GM19438 (cell line): ENCODE measurements around the gene NFATC1.
"Not testable (repeated sequence)": the region's sequence is repeated elsewhere in the genome, so short reads cannot be mapped to it uniquely, and the experiment has no call there.

Source experiments
- ATAC-seq: cut with Tn5 transposase; IDR thresholded peaks from one replicate; pipeline ENCODE4 v1.9.1; 2021; ENCODE audit warnings: low read depth; ENCODE audit not compliant: unreplicated experiment

Gene NFATC1

GRCh38 chr18:79468119-79468789 is 72.5 kb downstream of the NFATC1 start:
- no peak for ATAC-seq

- no peak for ATAC-seq
These were observed 73.6 kb downstream of the NFATC1 start for GRCh38 chr18:79469309-79469708.

- ATAC-seq: no peak
These were observed 74.2 kb downstream of the NFATC1 start for GRCh38 chr18:79469751-79470505.

- no peak for ATAC-seq
These were observed 74.8 kb downstream of the NFATC1 start for GRCh38 chr18:79470547-79470946.

GRCh38 chr18:79471046-79471445 is 75.3 kb downstream of the NFATC1 start:
- ATAC-seq: no peak

- no peak for ATAC-seq
These were observed 75.9 kb downstream of the NFATC1 start for GRCh38 chr18:79471597-79471996.

GRCh38 chr18:79472176-79472575 is 76.4 kb downstream of the NFATC1 start:
- no peak for ATAC-seq

GRCh38 chr18:79472946-79473345 is 77.2 kb downstream of the NFATC1 start:
- ATAC-seq: no peak

GRCh38 chr18:79476031-79476917 is 80.5 kb downstream of the NFATC1 start:
- ATAC-seq: no peak

GRCh38 chr18:79476918-79477571 is 81.3 kb downstream of the NFATC1 start:
- ATAC-seq: no peak

- ATAC-seq: no peak
These were observed 82.2 kb downstream of the NFATC1 start for GRCh38 chr18:79477711-79478483.

- no peak for ATAC-seq
These were observed 82.9 kb downstream of the NFATC1 start for GRCh38 chr18:79478484-79479115.

GRCh38 chr18:79479116-79479760 is 83.5 kb downstream of the NFATC1 start:
- no peak for ATAC-seq

- no peak for ATAC-seq
These were observed 84.0 kb downstream of the NFATC1 start for GRCh38 chr18:79479761-79480161.

GRCh38 chr18:79480171-79481045 is 84.7 kb downstream of the NFATC1 start:
- no peak for ATAC-seq

- no peak for ATAC-seq
These were observed 85.5 kb downstream of the NFATC1 start for GRCh38 chr18:79481046-79481790.

GRCh38 chr18:79483393-79483792 is 87.7 kb downstream of the NFATC1 start:
- not testable (repeated sequence) for ATAC-seq
